ENCODE results near the gene PCK2.

PCK2 gene

GRCh38 chr14:24135834-24136683, 41.9 kb downstream of the PCK2 start, which contains the start of gene PSME1:
Gene PSME1 (plus strand): TSS chr14:24136194. CDS start chr14:24136263, 69 bp downstream.
- peak within 1 kb of the TSS; percentile 91 for H3K27ac ChIP-seq (ENCODE audit: low read depth, low read length)
- H3K36me3 ChIP-seq (ENCODE audit: control insufficient read depth, insufficient read depth, low read length), result peaks cover 13% of the 10 kb centered on the region
- H3K4me3 ChIP-seq (ENCODE audit: low read length), result peak within 1 kb of the TSS; percentile 87
- peaks cover 10% of the 10 kb centered on the region for H3K4me1 ChIP-seq (ENCODE audit: control insufficient read depth, insufficient read depth, low read length)
- H3K27me3 ChIP-seq (ENCODE audit: control insufficient read depth, insufficient read depth, low read length), result no peaks in the 10 kb centered on the region
- H3K9ac ChIP-seq (ENCODE audit: low read length), result peak within 1 kb of the TSS; percentile 82

- peaks cover 13% of the 10 kb centered on the region for H3K36me3 ChIP-seq (ENCODE audit: control insufficient read depth, insufficient read depth, low read length)
- peak overlapping the region; percentile 82 for H3K9ac ChIP-seq (ENCODE audit: low read length)
- H3K27me3 ChIP-seq (ENCODE audit: control insufficient read depth, insufficient read depth, low read length), result no peaks in the 10 kb centered on the region
- peak overlapping the region; percentile 91 for H3K27ac ChIP-seq (ENCODE audit: low read depth, low read length)
- H3K4me1 ChIP-seq (ENCODE audit: control insufficient read depth, insufficient read depth, low read length), result peaks cover 11% of the 10 kb centered on the region
- peak overlapping the region; percentile 87 for H3K4me3 ChIP-seq (ENCODE audit: low read length)
Observed at GRCh38 chr14:24136684-24137528, 42.8 kb downstream of the PCK2 start.

GRCh38 chr14:24137529-24138395, 43.7 kb downstream of the PCK2 start:
- Histone ChIP-seq H3K4me3 (ENCODE audit: low read length) (peak overlapping the region; percentile 87), H3K4me1 (ENCODE audit: control insufficient read depth, insufficient read depth, low read length) (peaks cover 13% of the 10 kb centered on the region), H3K27ac (ENCODE audit: low read depth, low read length) (no peak overlapping the region), H3K27me3 (ENCODE audit: control insufficient read depth, insufficient read depth, low read length) (no peaks in the 10 kb centered on the region), H3K9ac (ENCODE audit: low read length) (no peak overlapping the region), H3K36me3 (ENCODE audit: control insufficient read depth, insufficient read depth, low read length) (peaks cover 13% of the 10 kb centered on the region)

GRCh38 chr14:24138396-24139271, 44.5 kb downstream of the PCK2 start:
- H3K27me3 ChIP-seq (ENCODE audit: control insufficient read depth, insufficient read depth, low read length), result no peaks in the 10 kb centered on the region
- no peak overlapping the region for H3K4me3 ChIP-seq (ENCODE audit: low read length)
- no peak overlapping the region for H3K27ac ChIP-seq (ENCODE audit: low read depth, low read length)
- peaks cover 13% of the 10 kb centered on the region for H3K4me1 ChIP-seq (ENCODE audit: control insufficient read depth, insufficient read depth, low read length)
- H3K9ac ChIP-seq (ENCODE audit: low read length), result no peak overlapping the region
- peaks cover 13% of the 10 kb centered on the region for H3K36me3 ChIP-seq (ENCODE audit: control insufficient read depth, insufficient read depth, low read length)

- Histone ChIP-seq H3K36me3 (ENCODE audit: control insufficient read depth, insufficient read depth, low read length) (peaks cover 13% of the 10 kb centered on the region), H3K27me3 (ENCODE audit: control insufficient read depth, insufficient read depth, low read length) (no peaks in the 10 kb centered on the region), H3K27ac (ENCODE audit: low read depth, low read length) (no peak overlapping the region), H3K4me3 (ENCODE audit: low read length) (no peak overlapping the region), H3K4me1 (ENCODE audit: control insufficient read depth, insufficient read depth, low read length) (peaks cover 13% of the 10 kb centered on the region), H3K9ac (ENCODE audit: low read length) (no peak overlapping the region)
Observed at GRCh38 chr14:24139272-24139934, 45.3 kb downstream of the PCK2 start.

- Histone ChIP-seq H3K4me1 (ENCODE audit: control insufficient read depth, insufficient read depth, low read length) (peaks cover 19% of the 10 kb centered on the region), H3K27ac (ENCODE audit: low read depth, low read length) (peak within 1 kb of the TSS; percentile 90), H3K4me3 (ENCODE audit: low read length) (peak within 1 kb of the TSS; percentile 83), H3K9ac (ENCODE audit: low read length) (peak within 1 kb of the TSS; percentile 66), H3K27me3 (ENCODE audit: control insufficient read depth, insufficient read depth, low read length) (no peaks in the 10 kb centered on the region), H3K36me3 (ENCODE audit: control insufficient read depth, insufficient read depth, low read length) (peaks cover 13% of the 10 kb centered on the region)
Observed at GRCh38 chr14:24141097-24141880, 47.2 kb downstream of the PCK2 start, which contains the start of gene EMC9. Gene EMC9 (minus strand): TSS chr14:24141591. CDS start chr14:24141304, 287 bp downstream.

GRCh38 chr14:24143511-24143910, 49.4 kb downstream of the PCK2 start:
- H3K4me1 ChIP-seq (ENCODE audit: control insufficient read depth, insufficient read depth, low read length), result peaks cover 20% of the 10 kb centered on the region
- H3K4me3 ChIP-seq (ENCODE audit: low read length), result no peak overlapping the region
- H3K27ac ChIP-seq (ENCODE audit: low read depth, low read length), result no peak overlapping the region
- H3K36me3 ChIP-seq (ENCODE audit: control insufficient read depth, insufficient read depth, low read length), result peaks cover 3% of the 10 kb centered on the region
- no peak overlapping the region for H3K9ac ChIP-seq (ENCODE audit: low read length)
- no peaks in the 10 kb centered on the region for H3K27me3 ChIP-seq (ENCODE audit: control insufficient read depth, insufficient read depth, low read length)

- Histone ChIP-seq H3K27ac (ENCODE audit: low read depth, low read length) (no peak overlapping the region), H3K4me1 (ENCODE audit: control insufficient read depth, insufficient read depth, low read length) (peaks cover 20% of the 10 kb centered on the region)
Observed at GRCh38 chr14:24144451-24144850, 50.3 kb downstream of the PCK2 start.

GRCh38 chr14:24145219-24145618, 51.1 kb downstream of the PCK2 start:
- Histone ChIP-seq H3K4me3 (ENCODE audit: low read length) (peak overlapping the region; percentile 82), H3K9ac (ENCODE audit: low read length) (no peak overlapping the region), H3K4me1 (ENCODE audit: control insufficient read depth, insufficient read depth, low read length) (peaks cover 20% of the 10 kb centered on the region), H3K27ac (ENCODE audit: low read depth, low read length) (no peak overlapping the region), H3K27me3 (ENCODE audit: control insufficient read depth, insufficient read depth, low read length) (no peaks in the 10 kb centered on the region), H3K36me3 (ENCODE audit: control insufficient read depth, insufficient read depth, low read length) (peaks cover 3% of the 10 kb centered on the region)

More at GRCh38 chr14:24144451-24144850, 50.3 kb downstream of the PCK2 start:
- H3K9ac ChIP-seq (ENCODE audit: low read length), result no peak overlapping the region
- H3K36me3 ChIP-seq (ENCODE audit: control insufficient read depth, insufficient read depth, low read length), result no peaks in the 10 kb centered on the region
- H3K4me3 ChIP-seq (ENCODE audit: low read length), result no peak overlapping the region
- no peaks in the 10 kb centered on the region for H3K27me3 ChIP-seq (ENCODE audit: control insufficient read depth, insufficient read depth, low read length)

- no peaks in the 10 kb centered on the region for H3K27me3 ChIP-seq (ENCODE audit: control insufficient read depth, insufficient read depth, low read length)
- peak overlapping the region; percentile 66 for H3K9ac ChIP-seq (ENCODE audit: low read length)
- H3K36me3 ChIP-seq (ENCODE audit: control insufficient read depth, insufficient read depth, low read length), result peaks cover 7% of the 10 kb centered on the region
- peak overlapping the region; percentile 92 for H3K27ac ChIP-seq (ENCODE audit: low read depth, low read length)
- peaks cover 20% of the 10 kb centered on the region for H3K4me1 ChIP-seq (ENCODE audit: control insufficient read depth, insufficient read depth, low read length)
- peak overlapping the region; percentile 82 for H3K4me3 ChIP-seq (ENCODE audit: low read length)
Observed at GRCh38 chr14:24145690-24146452, 51.8 kb downstream of the PCK2 start.
